Stimulated activated CD8-positive, alpha-beta memory T cell treated with anti-CD3 and anti-CD28 coated beads, Interleukin-7, amount 100 ng/mL, for 1 hour (primary cell): ENCODE results near the gene C1orf226.
"Not testable (repeated sequence)": the region's sequence is repeated elsewhere in the genome, so short reads cannot be mapped to it uniquely, and the experiment has no call there.

Experiments used
- DNase-seq, 2 donors: peaks; one replicate each; pipeline ENCODE4 v3.0.0-alpha.2; 2020; ENCODE audit warnings: low read depth in 2 of 2

Gene C1orf226

DNA sequence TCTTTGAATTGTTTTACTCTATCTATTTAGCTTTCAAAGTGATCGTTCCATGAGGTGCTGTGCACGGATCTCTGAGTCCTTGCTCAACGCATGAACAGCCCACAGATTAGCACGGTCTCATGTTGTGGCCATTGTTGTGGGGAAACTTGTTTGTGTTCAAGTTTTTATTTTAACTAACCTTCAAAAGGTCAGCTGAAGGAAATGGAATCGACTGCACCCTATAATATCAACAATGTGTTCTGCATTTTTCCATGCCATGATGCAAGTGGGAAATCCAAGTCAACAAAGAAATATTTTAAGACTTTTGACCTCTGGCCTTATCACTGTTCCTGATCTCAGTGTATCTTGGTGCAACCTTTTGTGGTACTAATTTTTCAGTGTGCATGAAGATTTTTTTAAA is 24.3 kb downstream of the C1orf226 start:
- DNase-seq = no peak

DNA sequence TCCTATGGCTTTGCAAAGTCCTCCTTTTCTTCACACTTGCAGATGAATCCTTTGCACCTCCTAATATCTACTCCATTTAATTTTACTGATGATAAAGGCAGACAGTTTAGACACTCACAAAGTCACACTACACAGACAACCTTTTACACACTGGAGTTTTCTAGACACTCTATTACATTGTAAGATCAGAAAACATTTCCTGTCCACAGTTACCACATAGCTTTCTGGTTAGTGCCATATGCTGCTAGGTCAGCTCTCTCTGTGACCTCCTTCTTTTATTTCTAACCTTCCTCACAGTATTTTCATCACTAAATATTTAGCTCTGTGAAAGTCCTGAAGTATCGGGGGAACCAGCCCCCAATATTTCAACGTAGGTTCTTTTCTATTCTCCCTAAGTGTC is 25.3 kb downstream of the C1orf226 start:
- no peak for DNase-seq

DNA sequence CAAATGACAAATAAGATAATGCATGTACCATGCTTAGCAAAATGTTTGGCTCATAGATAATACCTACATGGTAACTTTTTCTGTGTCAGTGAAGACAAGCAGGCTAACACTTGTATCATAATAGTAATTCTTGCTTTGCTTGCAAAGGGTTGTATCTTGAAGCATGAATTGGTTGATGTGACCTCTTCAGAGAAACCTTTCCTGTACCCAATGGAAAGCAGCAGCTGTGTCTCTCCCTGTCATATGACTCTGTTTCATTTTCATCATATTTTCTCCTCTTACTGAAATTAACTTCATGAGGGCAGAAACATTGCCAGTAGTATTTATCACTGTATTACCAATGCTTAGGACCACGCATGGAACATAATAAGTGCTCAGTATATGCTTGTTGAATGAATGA is 26.0 kb downstream of the C1orf226 start:
- no peak for DNase-seq

DNA sequence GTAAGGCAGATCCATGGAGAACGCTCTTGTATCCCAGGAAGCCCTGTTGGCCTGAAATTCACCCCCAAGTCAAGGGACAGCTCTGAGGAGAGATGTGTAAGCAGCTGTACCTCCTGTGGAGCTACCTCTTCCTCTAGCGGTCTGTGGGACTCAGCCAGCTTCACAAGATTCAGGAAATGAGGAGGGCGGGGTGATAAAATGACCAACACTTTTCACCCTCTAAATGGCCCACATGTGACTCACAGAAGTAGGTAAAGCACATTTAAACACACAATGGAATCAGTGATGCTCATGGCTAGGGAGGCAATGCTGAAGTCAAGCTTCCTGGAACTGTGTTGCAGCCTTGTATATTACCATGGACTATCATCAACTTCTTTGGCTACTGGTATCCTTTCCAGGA is 30.5 kb downstream of the C1orf226 start, which contains the start of gene SH2D1B:
TSS of gene SH2D1B (minus strand) at position 135 of the 400 bp plus-strand sequence. CDS start at position 15, 120 bp downstream.
- DNase-seq = no peak

DNA sequence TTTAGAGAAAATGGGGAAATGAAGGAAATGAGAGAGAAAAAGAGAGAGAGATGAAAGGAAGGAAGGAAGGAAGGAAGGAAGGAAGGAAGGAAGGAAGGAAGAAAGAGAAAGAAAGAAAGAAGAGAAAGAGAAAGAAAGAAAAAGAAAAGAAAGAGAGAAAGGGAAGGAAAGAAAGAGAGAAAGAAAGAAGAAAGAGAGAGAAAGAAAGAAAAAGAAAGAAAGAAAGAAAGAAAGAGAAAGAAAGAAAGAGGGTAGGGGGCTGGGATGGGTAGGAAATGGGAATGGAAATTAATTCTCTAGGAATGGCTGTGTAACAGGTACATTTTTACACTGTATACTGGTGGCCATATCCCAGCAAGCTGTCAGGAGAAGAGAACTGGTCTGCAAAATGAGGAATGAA is 34.7 kb downstream of the C1orf226 start:
- no peak for DNase-seq

DNA sequence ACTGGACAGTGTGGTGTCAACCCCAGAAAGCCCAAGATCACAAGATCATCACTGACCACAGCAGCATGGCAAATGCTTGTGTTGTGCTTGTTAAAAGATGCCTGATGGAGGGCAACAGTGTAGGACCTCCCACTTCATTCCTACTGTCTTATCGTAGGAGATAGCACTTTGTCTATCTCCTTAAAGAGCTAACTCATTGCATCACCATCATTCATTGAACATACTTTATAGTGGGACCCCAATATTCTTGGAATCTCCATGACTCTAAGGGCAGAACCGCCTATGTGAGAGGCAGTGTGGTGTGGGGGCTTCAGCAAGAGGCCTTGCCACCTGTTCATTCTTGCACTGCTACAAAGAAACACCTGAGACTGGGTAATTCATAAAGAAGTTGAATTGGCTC is 35.4 kb downstream of the C1orf226 start:
- DNase-seq = no peak

DNA sequence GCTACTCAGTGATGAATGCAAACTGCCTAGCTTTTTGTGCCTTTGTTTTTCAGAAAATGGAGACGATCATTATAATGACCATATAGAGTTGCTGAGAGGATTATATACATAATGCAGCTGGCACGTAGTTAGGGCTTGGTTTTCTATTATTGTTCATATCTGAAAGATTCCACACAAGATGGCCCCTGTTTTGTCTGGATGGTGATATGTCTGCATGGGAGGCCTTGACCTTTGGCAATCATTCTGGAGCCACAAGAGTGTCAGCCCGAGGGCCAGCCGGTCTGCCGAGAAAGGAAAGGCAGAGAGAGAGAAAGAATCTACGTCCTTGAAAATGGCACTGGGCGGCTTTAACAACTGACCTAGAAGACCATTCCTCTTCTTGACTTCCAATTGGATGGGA is 36.1 kb downstream of the C1orf226 start:
- DNase-seq = no peak

DNA sequence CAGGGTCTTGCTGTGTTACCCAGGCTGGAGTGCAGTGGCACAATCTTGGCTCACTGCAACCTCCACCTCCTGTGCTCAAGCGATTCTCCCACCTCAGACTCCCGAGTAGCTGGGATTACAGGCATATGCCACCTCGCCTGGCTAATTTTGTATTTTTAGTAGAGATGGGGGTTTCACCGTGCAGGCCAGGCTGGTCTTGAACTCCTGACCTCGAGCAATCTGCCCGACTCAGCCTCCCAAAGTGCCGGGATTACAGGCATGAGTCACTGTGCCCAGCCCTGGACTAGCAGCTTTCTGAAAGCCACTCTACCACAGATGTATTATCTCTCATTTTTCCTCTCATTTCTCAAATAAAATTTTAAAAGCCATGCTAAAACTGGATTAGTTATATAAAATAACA is 37.1 kb downstream of the C1orf226 start:
- DNase-seq = not testable (repeated sequence)

DNA sequence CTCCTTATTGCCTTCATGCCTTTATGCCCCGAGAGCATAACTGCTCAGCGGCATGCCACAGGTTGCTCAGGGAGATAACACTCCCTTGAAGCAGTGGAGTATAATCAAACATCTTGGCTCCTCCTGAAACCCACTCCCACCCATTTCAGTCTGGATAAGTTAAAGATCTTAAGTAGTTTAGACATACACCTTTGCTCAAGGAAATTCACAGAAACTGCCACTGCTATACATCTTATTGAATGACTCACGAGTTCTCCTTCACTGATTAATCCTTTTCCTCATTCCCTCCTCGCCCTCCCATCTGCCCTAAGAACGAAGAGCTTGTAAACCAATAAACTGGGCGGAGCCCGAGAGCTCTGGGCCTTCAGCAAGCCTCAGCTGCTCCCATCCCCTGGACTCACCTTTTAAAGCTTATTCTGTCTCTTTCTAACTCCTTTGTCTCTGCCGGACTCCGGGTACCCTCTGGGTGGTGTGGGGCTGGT is 38.0 kb downstream of the C1orf226 start:
- DNase-seq = not testable (repeated sequence)

DNA sequence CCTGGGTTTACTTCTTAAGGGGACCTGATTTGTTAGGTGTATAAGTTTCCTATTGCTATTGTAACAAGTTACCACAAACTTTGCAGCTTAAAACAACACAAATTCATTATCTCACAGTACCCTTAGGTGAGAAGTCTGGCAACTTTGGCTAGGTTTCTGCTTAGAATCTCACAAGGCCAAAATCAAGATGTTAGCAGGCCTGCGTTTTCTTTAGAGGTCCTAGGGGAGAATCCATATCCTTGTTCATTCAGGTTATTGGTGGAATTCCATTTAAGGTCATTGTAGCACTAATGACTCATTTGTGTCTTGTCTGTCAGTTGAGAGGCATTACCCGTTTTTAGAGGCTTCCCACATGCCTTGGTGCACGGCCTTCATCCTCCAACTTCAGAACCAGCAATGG is 38.6 kb downstream of the C1orf226 start:
- DNase-seq = no peak

DNA sequence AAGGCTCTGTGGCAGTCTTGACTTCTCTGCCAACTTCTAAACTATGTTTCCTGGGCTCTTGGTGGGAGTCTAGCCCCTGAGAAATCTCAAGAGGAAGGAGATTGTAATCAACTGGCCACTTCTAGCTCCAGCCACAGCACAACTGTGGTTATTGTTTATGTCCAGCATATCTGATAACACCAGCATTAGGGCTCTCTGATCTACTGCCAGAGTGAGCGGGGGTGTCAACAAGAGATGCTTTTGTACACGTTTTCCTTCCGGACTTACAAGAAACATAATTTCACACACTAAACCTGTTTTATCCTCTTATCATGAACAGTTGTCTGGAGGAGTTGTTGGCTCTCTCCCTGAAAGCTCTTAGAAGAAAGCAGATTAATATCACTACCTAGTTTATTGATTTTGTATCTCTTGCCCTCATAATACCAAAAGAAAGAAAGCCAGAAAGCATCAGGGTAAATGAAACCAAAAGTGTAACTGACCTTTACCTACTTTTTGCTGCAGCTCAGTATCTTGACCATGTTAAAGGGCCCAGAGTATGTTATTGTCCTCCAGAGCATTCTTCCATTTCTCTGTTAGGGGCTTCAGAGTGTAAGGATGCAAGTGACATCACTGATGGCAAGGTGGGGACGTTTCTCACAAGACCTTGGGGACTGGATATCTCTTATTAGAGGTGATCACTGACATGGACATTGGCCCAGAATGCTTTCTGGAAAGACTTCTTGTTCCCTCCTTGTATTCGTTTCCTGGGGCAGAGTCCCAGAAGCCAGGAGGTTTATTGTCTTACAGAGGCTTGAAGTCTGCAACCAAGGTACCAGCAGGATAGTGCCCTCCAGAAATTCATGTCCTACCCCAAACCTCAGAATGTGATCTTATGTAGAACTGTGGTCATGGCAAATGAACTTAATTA is 40.0 kb downstream of the C1orf226 start:
- DNase-seq = no peak

DNA sequence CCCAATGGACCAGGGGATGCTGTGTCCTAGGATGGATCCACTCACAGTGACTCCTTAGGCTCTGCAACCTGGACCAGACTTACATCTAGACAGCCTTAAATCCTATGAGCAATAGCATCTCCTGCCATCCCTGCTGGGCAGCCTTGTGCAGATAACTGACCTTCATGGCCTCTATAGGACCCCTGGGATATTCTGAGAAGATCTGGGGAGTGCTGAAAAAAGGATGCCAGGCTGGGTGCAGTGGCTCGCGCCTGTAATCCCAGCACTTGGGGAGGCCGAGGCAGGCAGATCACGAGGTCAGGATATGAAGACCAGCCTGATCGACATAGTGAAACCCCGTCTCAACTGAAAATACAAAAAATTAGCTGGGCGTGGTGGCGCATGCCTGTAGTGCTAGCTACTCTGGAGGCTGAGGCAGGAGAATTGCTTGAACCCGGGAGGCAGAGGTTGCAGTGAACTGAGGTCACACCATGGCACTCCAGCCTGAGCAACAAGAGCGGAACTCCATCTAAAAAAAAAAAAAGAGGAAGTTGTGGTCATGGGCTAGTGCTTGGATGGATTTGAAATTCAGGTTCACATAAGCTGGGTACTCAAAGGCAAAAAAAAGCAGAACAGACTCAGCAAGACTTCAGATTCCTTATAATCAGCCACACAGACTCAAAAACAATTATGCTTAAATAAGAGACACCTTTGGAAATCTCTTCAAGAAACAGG is 41.3 kb downstream of the C1orf226 start:
- no peak for DNase-seq

DNA sequence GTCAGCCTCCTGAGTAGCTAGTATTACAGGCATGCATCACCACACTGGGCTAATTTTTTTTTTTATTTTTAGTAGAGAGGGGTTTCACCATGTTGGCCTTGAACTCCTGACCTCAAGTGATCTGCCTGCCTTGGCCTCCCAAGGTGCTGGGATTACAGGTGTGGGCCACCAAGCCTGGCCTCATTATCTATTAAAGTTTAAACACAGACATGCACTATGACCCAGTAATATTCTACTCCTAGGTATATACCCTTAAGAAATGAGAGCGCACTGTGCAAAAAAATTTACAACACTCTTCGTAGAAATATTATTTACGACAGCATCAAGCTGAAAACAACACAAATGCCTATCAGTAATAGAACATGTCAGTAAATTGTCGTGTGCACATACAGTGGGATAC is 49.1 kb downstream of the C1orf226 start:
- no peak for DNase-seq

DNA sequence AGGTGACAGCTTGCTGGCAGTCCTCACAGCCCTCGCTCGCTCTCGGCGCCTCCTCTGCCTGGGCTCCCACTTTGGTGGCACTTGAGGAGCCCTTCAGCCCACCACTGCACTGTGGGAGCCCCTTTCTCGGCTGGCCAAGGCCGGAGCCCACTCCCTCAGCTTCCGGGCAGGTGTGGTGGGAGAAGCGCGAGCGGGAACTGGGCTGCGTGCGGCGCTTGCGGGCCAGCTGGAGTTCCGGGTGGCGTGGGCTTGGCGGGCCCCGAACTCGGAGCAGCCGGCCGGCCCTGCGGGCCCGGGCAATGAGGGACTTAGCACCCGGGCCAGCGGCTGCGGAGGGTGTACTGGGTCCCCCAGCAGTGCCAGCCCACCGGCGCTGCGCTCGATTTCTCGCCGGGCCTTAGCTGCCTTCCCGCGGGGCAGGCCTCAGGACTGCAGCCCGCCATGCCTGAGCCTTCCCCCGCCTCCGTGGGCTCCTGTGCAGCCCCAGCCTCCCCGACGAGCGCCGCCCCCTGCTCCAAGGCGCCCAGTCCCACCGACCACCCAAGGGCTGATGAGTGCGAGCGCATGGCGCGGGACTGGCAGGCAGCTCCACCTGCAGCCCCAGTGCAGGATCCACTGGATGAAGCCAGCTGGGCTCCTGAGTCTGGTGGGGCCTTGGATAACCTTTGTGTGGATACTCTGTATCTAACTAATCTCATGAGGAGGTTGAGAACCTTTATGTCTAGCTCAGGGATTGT is 51.6 kb downstream of the C1orf226 start:
- DNase-seq = not testable (repeated sequence)
